ENCODE measurements around the gene SDR42E2. TPM values are rescaled to one million over a fixed set of nuclear protein-coding genes. Genes with fewer than 3 reads are reported as not detected.
"Not testable (repeated sequence)": the region's sequence is repeated elsewhere in the genome, so short reads cannot be mapped to it uniquely, and the experiment has no call there.

Gene SDR42E2
- total RNA-seq, 4 donors from 2014 or later: not detected

GRCh38 chr16:22216191-22216831, 54.0 kb downstream of the SDR42E2 start:
- TF ChIP-seq CTCF (IDR thresholded peaks at IDR 0.05) (no peak), POLR2A (IDR thresholded peaks at IDR 0.05) (no peak)
- DNase-seq (ENCODE audit: low spot score in 2 of 2): no peak
- intact Hi-C loops (cut with DNase I; ENCODE audit: low total_unique reads): loop anchor here (10.0 kb wide), 1 partner anchor 68 kb away; no protein-coding TSS in a partner anchor
- 63 to 72% methylated on average over 9 of the region's 9 CpGs for WGBS, 2 donors
- H3K4me3 ChIP-seq (ENCODE audit: low read depth, poor library complexity, severe bottlenecking): no peak overlapping the region

- WGBS, 2 donors: 85 to 95% methylated on average over 7 of the region's 7 CpGs
- not testable (repeated sequence) for DNase-seq (ENCODE audit: low spot score in 2 of 2)
Measured at GRCh38 chr16:22216832-22217225, 54.5 kb downstream of the SDR42E2 start.

GRCh38 chr16:22217890-22218730, 55.8 kb downstream of the SDR42E2 start:
- intact Hi-C loops (cut with DNase I; ENCODE audit: low total_unique reads): loop anchor here (10.0 kb wide), 1 partner anchor 67 kb away; no protein-coding TSS in a partner anchor
- TF ChIP-seq POLR2A (IDR thresholded peaks at IDR 0.05): no peak
- no peak for TF ChIP-seq CTCF (IDR thresholded peaks at IDR 0.05)
- DNase-seq (ENCODE audit: low spot score in 2 of 2): no peak
- H3K4me3 ChIP-seq (ENCODE audit: low read depth, poor library complexity, severe bottlenecking): no peak overlapping the region
- 82 to 86% methylated on average over 13 to 18 of the region's 18 CpGs for WGBS, 2 donors

More at GRCh38 chr16:22216832-22217225, 54.5 kb downstream of the SDR42E2 start:
- intact Hi-C loops (cut with DNase I; ENCODE audit: low total_unique reads): loop anchor here (10.0 kb wide), 1 partner anchor 68 kb away; no protein-coding TSS in a partner anchor
- H3K4me3 ChIP-seq (ENCODE audit: low read depth, poor library complexity, severe bottlenecking): not testable (repeated sequence)

- intact Hi-C loops (cut with DNase I; ENCODE audit: low total_unique reads): loop anchor here (10.0 kb wide), 1 partner anchor 65 kb away; no protein-coding TSS in a partner anchor
- no peak overlapping the region for H3K4me3 ChIP-seq (ENCODE audit: low read depth, poor library complexity, severe bottlenecking)
- DNase-seq (ENCODE audit: low spot score in 2 of 2): no peak
- WGBS, 2 donors: 98 to 99% methylated on average over 3 of the region's 3 CpGs
- TF ChIP-seq POLR2A (IDR thresholded peaks at IDR 0.05) (no peak), CTCF (IDR thresholded peaks at IDR 0.05) (no peak)
Measured at GRCh38 chr16:22219389-22220068, 57.2 kb downstream of the SDR42E2 start.

- intact Hi-C loops (cut with DNase I; ENCODE audit: low total_unique reads): no loop called here
- no peak for TF ChIP-seq CTCF (IDR thresholded peaks at IDR 0.05)
- no peak for TF ChIP-seq POLR2A (IDR thresholded peaks at IDR 0.05)
- WGBS, 2 donors: 72 to 81% methylated on average over 11 of the region's 11 CpGs
- DNase-seq (ENCODE audit: low spot score in 2 of 2): no peak
- no peak overlapping the region for H3K4me3 ChIP-seq (ENCODE audit: low read depth, poor library complexity, severe bottlenecking)
Measured at GRCh38 chr16:22220069-22220440, 57.7 kb downstream of the SDR42E2 start.

GRCh38 chr16:22220714-22221113, 58.4 kb downstream of the SDR42E2 start:
- no peak for DNase-seq (ENCODE audit: low spot score in 2 of 2)
- 62 to 66% methylated on average over 6 to 9 of the region's 9 CpGs for WGBS, 2 donors
- intact Hi-C loops (cut with DNase I; ENCODE audit: low total_unique reads): no loop called here

More at GRCh38 chr16:22220714-22221113, 58.4 kb downstream of the SDR42E2 start:
- TF ChIP-seq POLR2A (IDR thresholded peaks at IDR 0.05): no peak
- no peak for TF ChIP-seq CTCF (IDR thresholded peaks at IDR 0.05)
- H3K4me3 ChIP-seq (ENCODE audit: low read depth, poor library complexity, severe bottlenecking): no peak overlapping the region
